ACC112 (cell line): Measurements from ENCODE around the gene RPP38.

Source experiments
- H2AFZ ChIP-seq: fragments of 200-600 bp; sonication (generic); one replicate; pipeline ENCODE4 v1.6.0; 2017; ENCODE audit warnings: antibody characterized with exemption, low read length; ENCODE audit not compliant: unreplicated experiment
- H3K27ac ChIP-seq: fragments of 200-600 bp; sonication (generic); 2 replicates; pipeline ENCODE4 v1.5.1; 2014; ENCODE audit warnings: low read depth, mild to moderate bottlenecking, antibody characterized with exemption, low read length, moderate library complexity
- H3K27me3 ChIP-seq: fragments of 200-600 bp; sonication (generic); 2 replicates; pipeline ENCODE4 v1.6.1; 2014; ENCODE audit warnings: mild to moderate bottlenecking, antibody characterized with exemption, low read length, moderate library complexity, mixed read lengths; ENCODE audit not compliant: insufficient read depth
- H3K36me3 ChIP-seq: fragments of 200-600 bp; sonication (generic); 2 replicates; pipeline ENCODE4 v1.6.1; 2016; ENCODE audit warnings: mild to moderate bottlenecking, antibody characterized with exemption, low read length, moderate library complexity, mixed read lengths; ENCODE audit not compliant: insufficient read depth
- H3K4me1 ChIP-seq: fragments of 200-600 bp; sonication (generic); one replicate; pipeline ENCODE4 v1.6.1; 2016; ENCODE audit warnings: low read length, mixed read lengths; ENCODE audit not compliant: insufficient read depth, unreplicated experiment, control insufficient read depth
- H3K4me3 ChIP-seq: fragments of 200-600 bp; sonication (generic); 2 replicates; pipeline ENCODE4 v1.5.1; 2014; ENCODE audit warnings: mild to moderate bottlenecking, low read depth, low read length
- H3K79me2 ChIP-seq: fragments of 200-600 bp; sonication (generic); one replicate; pipeline ENCODE4 v1.6.0; 2016; ENCODE audit warnings: low read length; ENCODE audit not compliant: control insufficient read depth, unreplicated experiment, insufficient read depth

RPP38 gene

GRCh38 chr10:15097011-15097812 is at the start of gene RPP38:
Gene RPP38 (plus strand): TSS chr10:15097355. CDS start chr10:15103315, 5,960 bp downstream.
- H2AFZ ChIP-seq = peak within 1 kb of the TSS; percentile 79
- peak within 1 kb of the TSS; percentile 93 for H3K27ac ChIP-seq
- H3K27me3 ChIP-seq = no peaks in the 10 kb centered on the region
- peaks cover 5% of the 10 kb centered on the region for H3K4me1 ChIP-seq
- peaks cover 40% of the 10 kb centered on the region for H3K79me2 ChIP-seq
- H3K36me3 ChIP-seq = no peaks in the 10 kb centered on the region
- peak within 1 kb of the TSS; percentile 92 for H3K4me3 ChIP-seq

GRCh38 chr10:15049533-15049932 is 47.6 kb upstream of the RPP38 start:
- Histone ChIP-seq H3K79me2 (no peaks in the 10 kb centered on the region), H3K27me3 (no peaks in the 10 kb centered on the region), H3K27ac (no peak overlapping the region), H3K36me3 (no peaks in the 10 kb centered on the region), H2AFZ (no peak overlapping the region), H3K4me1 (peaks cover 10% of the 10 kb centered on the region), H3K4me3 (no peak overlapping the region)

- no peaks in the 10 kb centered on the region for H3K79me2 ChIP-seq
- H3K27ac ChIP-seq = no peak overlapping the region
- peaks cover 1% of the 10 kb centered on the region for H3K4me1 ChIP-seq
- H3K4me3 ChIP-seq = no peak overlapping the region
- no peaks in the 10 kb centered on the region for H3K36me3 ChIP-seq
- no peak overlapping the region for H2AFZ ChIP-seq
- H3K27me3 ChIP-seq = no peaks in the 10 kb centered on the region
Measured at GRCh38 chr10:15052121-15052520, 45.0 kb upstream of the RPP38 start.

- Histone ChIP-seq H3K79me2 (no peaks in the 10 kb centered on the region), H3K4me1 (no peaks in the 10 kb centered on the region), H2AFZ (no peak overlapping the region), H3K36me3 (no peaks in the 10 kb centered on the region), H3K4me3 (no peak overlapping the region), H3K27ac (no peak overlapping the region), H3K27me3 (no peaks in the 10 kb centered on the region)
Measured at GRCh38 chr10:15053061-15053460, 44.1 kb upstream of the RPP38 start.

GRCh38 chr10:15058689-15059088 is 38.5 kb upstream of the RPP38 start:
- H3K4me3 ChIP-seq = no peak overlapping the region
- no peaks in the 10 kb centered on the region for H3K27me3 ChIP-seq
- H3K27ac ChIP-seq = no peak overlapping the region
- H3K4me1 ChIP-seq = no peaks in the 10 kb centered on the region
- no peaks in the 10 kb centered on the region for H3K79me2 ChIP-seq
- H2AFZ ChIP-seq = no peak overlapping the region
- H3K36me3 ChIP-seq = no peaks in the 10 kb centered on the region

- Histone ChIP-seq H3K36me3 (no peaks in the 10 kb centered on the region), H3K79me2 (no peaks in the 10 kb centered on the region), H3K27ac (no peak overlapping the region), H2AFZ (no peak overlapping the region), H3K4me1 (no peaks in the 10 kb centered on the region), H3K27me3 (no peaks in the 10 kb centered on the region), H3K4me3 (no peak overlapping the region)
Measured at GRCh38 chr10:15059914-15060313, 37.2 kb upstream of the RPP38 start.

- Histone ChIP-seq H3K4me3 (no peak overlapping the region), H3K79me2 (no peaks in the 10 kb centered on the region), H2AFZ (no peak overlapping the region), H3K4me1 (no peaks in the 10 kb centered on the region), H3K27me3 (no peaks in the 10 kb centered on the region), H3K36me3 (no peaks in the 10 kb centered on the region), H3K27ac (no peak overlapping the region)
Measured at GRCh38 chr10:15060638-15061037, 36.5 kb upstream of the RPP38 start.

GRCh38 chr10:15067154-15067553 is 30.0 kb upstream of the RPP38 start:
- H2AFZ ChIP-seq = no peak overlapping the region
- no peak overlapping the region for H3K4me3 ChIP-seq
- H3K79me2 ChIP-seq = no peaks in the 10 kb centered on the region
- no peaks in the 10 kb centered on the region for H3K36me3 ChIP-seq
- no peak overlapping the region for H3K27ac ChIP-seq
- no peaks in the 10 kb centered on the region for H3K4me1 ChIP-seq
- no peaks in the 10 kb centered on the region for H3K27me3 ChIP-seq

GRCh38 chr10:15068802-15069201 is 28.4 kb upstream of the RPP38 start:
- Histone ChIP-seq H3K4me1 (no peaks in the 10 kb centered on the region), H3K4me3 (no peak overlapping the region), H3K27ac (no peak overlapping the region), H3K36me3 (no peaks in the 10 kb centered on the region), H3K79me2 (no peaks in the 10 kb centered on the region), H2AFZ (no peak overlapping the region), H3K27me3 (no peaks in the 10 kb centered on the region)

- no peaks in the 10 kb centered on the region for H3K79me2 ChIP-seq
- no peak overlapping the region for H3K4me3 ChIP-seq
- H3K27ac ChIP-seq = no peak overlapping the region
- no peaks in the 10 kb centered on the region for H3K27me3 ChIP-seq
- no peaks in the 10 kb centered on the region for H3K4me1 ChIP-seq
- no peak overlapping the region for H2AFZ ChIP-seq
- no peaks in the 10 kb centered on the region for H3K36me3 ChIP-seq
Measured at GRCh38 chr10:15069230-15069629, 27.9 kb upstream of the RPP38 start.

GRCh38 chr10:15072358-15072757 is 24.8 kb upstream of the RPP38 start:
- H3K4me3 ChIP-seq = no peak overlapping the region
- H3K36me3 ChIP-seq = no peaks in the 10 kb centered on the region
- H3K27ac ChIP-seq = no peak overlapping the region
- H3K79me2 ChIP-seq = no peaks in the 10 kb centered on the region
- H2AFZ ChIP-seq = no peak overlapping the region
- H3K4me1 ChIP-seq = no peaks in the 10 kb centered on the region
- H3K27me3 ChIP-seq = no peaks in the 10 kb centered on the region
